IPS-18a (cell line): ENCODE data around the gene BLOC1S1.

ENCODE experiments used
- H3K27ac ChIP-seq: one replicate; pipeline ENCODE4 v1.5.1; 2013; ENCODE audit warnings: low read length
- H3K27me3 ChIP-seq: one replicate; pipeline ENCODE4 v1.6.1; 2013; ENCODE audit warnings: mild to moderate bottlenecking, low read length; ENCODE audit not compliant: control insufficient read depth, insufficient read depth
- H3K36me3 ChIP-seq: one replicate; pipeline ENCODE4 v1.6.1; 2013; ENCODE audit warnings: low read depth, low read length; ENCODE audit not compliant: control insufficient read depth
- H3K4me1 ChIP-seq: one replicate; pipeline ENCODE4 v1.6.1; 2013; ENCODE audit warnings: low read depth, low read length; ENCODE audit not compliant: control insufficient read depth
- H3K4me3 ChIP-seq: one replicate; pipeline ENCODE4 v1.5.1; 2013; ENCODE audit warnings: low read length
- H3K9ac ChIP-seq: one replicate; pipeline ENCODE4 v1.6.1; 2013; ENCODE audit warnings: mild to moderate bottlenecking, low read length, moderate library complexity
- H3K9me3 ChIP-seq: one replicate; pipeline ENCODE4 v1.6.1; 2013; ENCODE audit warnings: low read depth, low read length; ENCODE audit not compliant: control insufficient read depth

Gene BLOC1S1

DNA sequence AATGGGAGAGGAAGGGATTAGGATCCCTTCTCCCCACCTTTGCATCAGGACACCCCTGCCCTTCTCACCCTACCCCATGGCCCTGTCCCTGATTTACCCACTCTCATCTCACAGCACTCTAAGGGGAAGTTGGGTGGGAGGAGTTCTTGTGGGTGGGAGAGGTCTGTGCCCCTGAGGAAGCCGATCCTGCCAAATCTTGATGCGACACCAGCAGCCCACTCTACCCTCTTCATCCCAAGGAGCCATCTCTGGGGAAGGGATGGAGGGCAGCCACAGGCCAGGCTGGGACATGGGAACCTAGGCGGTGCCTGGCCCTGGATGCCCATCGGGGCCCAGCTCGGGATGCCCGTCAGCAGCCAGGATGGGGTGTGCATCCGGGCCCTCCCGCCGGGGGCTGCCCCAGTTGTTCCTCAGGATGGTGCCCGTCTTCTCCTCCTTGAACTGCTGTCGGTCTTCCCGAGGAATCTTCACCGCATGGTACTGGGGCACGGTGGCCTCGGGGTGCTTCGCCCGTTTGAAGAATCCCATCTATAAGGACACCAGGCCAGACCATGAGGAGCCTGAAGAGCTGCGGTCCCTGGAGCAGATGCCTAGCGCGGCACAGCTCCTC lies 31.0 kb upstream of the BLOC1S1 start:
- peaks cover 7% of the 10 kb centered on the region for H3K36me3 ChIP-seq
- peaks cover 11% of the 10 kb centered on the region for H3K4me1 ChIP-seq
- no peak overlapping the region for H3K4me3 ChIP-seq
- H3K27me3 ChIP-seq = no peaks in the 10 kb centered on the region
- no peaks in the 10 kb centered on the region for H3K9me3 ChIP-seq
- no peak overlapping the region for H3K9ac ChIP-seq
- H3K27ac ChIP-seq = no peak overlapping the region

DNA sequence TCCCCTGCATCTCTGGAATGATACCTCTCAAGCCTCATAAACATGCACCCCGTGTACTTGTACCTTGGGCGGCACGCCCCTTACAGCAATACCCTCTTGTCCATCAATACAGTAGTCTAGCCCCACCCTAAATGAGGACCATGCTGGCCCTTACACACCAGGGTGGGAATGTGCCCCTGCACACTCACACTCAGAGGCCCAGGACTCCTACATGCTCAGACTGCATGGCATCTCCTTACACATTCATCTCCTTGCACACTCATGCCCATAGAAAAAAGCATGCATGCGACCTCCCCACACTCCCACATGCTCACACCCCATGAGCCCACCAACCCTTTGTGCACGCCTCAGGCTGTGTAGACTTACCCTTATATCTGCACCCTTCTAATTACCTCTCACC lies 30.2 kb upstream of the BLOC1S1 start:
- Histone ChIP-seq H3K9ac (no peak overlapping the region), H3K4me3 (no peak overlapping the region), H3K27me3 (no peaks in the 10 kb centered on the region), H3K27ac (no peak overlapping the region), H3K4me1 (peaks cover 11% of the 10 kb centered on the region), H3K9me3 (no peaks in the 10 kb centered on the region), H3K36me3 (peaks cover 7% of the 10 kb centered on the region)

DNA sequence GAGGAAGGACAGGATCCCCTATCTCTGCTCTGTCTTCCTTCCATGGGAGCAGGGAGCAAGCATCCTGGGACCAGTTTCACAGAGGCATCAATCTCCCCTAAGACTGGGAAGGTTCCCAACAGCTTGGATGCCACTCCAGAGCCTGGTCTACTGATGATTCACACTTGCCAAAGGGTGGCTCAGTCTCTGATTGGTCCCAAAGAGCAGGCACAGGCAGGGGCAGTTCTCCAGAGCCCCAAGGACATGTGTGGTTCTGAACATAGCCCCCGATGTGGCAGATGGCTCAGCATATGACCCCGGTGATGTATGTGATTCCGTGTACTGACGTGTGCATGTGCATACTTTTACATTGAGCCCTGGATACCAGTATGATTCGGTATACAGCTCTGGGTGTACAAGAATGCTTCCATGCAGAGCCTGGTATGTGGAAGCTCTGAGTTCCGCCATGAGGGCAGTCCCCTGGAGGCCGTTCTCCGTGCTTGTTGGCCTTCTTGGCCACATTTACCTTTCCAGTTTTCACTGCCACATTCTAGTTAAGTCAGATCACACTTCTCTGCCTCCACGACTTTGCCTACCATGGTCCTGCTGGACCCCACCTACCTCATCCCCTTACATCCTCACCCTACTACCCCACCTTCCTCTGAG lies 29.4 kb upstream of the BLOC1S1 start:
- H3K27me3 ChIP-seq = no peaks in the 10 kb centered on the region
- H3K9me3 ChIP-seq = no peaks in the 10 kb centered on the region
- no peak overlapping the region for H3K4me3 ChIP-seq
- no peak overlapping the region for H3K27ac ChIP-seq
- H3K9ac ChIP-seq = no peak overlapping the region
- peaks cover 6% of the 10 kb centered on the region for H3K4me1 ChIP-seq
- H3K36me3 ChIP-seq = peaks cover 7% of the 10 kb centered on the region

DNA sequence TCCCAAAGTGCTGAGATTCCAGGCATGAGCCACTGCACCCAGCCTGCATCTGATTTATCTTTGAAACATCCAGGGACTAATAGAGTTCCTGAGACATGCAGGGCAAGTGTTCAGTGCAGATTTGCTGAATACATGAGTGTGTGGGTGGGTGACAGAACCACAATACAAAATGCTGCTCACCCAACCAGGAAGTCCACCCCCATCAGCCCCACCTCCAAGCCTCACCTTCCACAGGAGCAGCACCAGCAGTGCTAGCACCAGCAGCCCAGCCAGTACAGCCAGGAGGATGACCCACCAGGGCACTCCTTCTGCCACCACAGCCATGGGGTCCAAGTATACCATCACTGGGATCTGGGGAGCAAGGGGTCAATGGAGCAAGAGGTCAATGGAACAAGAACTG lies 28.1 kb upstream of the BLOC1S1 start:
- H3K27me3 ChIP-seq = no peaks in the 10 kb centered on the region
- H3K36me3 ChIP-seq = peaks cover 7% of the 10 kb centered on the region
- H3K9me3 ChIP-seq = no peaks in the 10 kb centered on the region
- no peak overlapping the region for H3K27ac ChIP-seq
- no peaks in the 10 kb centered on the region for H3K4me1 ChIP-seq
- no peak overlapping the region for H3K4me3 ChIP-seq
- no peak overlapping the region for H3K9ac ChIP-seq

DNA sequence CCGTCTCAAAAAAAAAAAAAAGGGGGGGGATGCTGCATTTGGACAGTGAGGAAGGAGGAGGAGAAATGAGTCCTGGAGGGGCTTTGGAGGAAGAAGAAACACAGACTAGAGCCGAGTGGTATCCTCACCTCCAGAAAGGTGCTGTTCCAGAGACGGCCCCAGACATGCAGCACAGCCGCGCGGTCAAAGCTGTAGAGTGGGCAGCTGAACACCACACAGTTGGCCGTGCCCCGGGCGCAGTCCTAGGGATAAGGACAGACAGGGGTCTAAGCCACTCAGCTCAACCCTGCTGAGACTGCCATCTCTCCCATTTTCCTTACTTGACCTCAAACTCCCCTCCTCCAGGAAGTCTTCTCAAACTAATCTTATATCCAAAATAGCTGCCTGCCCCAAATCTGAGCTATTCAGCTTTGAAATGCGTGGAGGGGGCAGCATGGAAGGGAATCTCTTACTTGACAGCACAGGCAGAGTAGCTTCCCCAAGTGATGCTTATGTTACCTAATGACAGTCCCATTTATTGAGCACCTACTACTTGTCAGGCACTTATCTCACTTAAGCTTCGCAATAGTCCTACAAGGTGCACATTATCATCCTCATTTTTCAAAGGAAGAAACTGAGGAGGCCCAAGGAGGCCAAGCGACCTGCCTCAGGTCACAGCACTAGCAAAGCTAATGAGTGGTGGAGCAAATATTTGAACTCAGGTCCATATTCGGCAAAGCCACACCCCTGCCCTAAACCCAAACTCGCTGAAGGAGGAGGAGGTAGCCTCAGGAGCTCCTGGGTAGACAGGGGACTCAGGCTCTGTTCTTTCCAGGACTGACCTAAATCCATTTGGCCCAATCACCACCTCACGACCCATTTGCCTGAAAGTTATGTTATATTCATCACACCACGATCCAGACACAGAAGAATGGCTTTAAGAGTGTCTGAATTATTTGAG lies 26.9 kb upstream of the BLOC1S1 start:
- Histone ChIP-seq H3K36me3 (peaks cover 7% of the 10 kb centered on the region), H3K9ac (no peak overlapping the region), H3K4me1 (no peaks in the 10 kb centered on the region), H3K27ac (no peak overlapping the region), H3K9me3 (no peaks in the 10 kb centered on the region), H3K4me3 (no peak overlapping the region), H3K27me3 (no peaks in the 10 kb centered on the region)

DNA sequence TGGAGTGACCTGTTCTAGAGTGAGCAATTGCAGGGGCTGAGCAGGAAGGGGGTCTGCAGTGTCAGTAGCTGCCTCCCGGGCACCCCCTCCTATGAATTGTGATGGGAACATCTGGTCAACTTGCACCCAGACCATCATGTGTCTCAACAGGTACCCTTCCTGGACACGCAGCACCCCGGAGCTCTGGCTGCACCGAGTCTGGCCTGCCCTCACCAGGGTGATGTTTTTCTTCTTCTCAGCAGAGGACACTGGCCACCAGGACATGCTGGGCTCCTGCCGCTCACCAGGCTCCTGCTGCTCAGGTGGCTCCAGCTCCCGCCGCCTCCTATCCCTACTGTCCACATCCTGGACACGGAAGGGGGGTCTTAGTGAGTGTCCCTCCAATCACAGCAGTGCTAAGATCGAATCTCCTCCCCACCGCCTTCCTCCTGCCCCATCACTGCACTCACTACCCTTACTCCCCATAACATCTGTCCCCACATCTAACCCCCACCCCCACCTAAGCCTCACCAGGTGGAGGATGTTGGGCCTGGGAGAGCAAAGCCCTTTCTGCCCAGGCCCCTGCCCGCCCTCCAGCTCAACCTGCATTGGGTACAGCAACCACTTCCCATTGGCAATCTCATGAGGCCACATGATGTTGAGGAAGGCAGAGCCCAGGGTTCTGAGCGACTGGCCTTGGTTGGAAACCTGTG lies 23.1 kb upstream of the BLOC1S1 start:
- Histone ChIP-seq H3K27ac (no peak overlapping the region), H3K27me3 (no peaks in the 10 kb centered on the region), H3K9ac (no peak overlapping the region), H3K4me3 (no peak overlapping the region), H3K9me3 (no peaks in the 10 kb centered on the region), H3K36me3 (peaks cover 17% of the 10 kb centered on the region), H3K4me1 (no peaks in the 10 kb centered on the region)

DNA sequence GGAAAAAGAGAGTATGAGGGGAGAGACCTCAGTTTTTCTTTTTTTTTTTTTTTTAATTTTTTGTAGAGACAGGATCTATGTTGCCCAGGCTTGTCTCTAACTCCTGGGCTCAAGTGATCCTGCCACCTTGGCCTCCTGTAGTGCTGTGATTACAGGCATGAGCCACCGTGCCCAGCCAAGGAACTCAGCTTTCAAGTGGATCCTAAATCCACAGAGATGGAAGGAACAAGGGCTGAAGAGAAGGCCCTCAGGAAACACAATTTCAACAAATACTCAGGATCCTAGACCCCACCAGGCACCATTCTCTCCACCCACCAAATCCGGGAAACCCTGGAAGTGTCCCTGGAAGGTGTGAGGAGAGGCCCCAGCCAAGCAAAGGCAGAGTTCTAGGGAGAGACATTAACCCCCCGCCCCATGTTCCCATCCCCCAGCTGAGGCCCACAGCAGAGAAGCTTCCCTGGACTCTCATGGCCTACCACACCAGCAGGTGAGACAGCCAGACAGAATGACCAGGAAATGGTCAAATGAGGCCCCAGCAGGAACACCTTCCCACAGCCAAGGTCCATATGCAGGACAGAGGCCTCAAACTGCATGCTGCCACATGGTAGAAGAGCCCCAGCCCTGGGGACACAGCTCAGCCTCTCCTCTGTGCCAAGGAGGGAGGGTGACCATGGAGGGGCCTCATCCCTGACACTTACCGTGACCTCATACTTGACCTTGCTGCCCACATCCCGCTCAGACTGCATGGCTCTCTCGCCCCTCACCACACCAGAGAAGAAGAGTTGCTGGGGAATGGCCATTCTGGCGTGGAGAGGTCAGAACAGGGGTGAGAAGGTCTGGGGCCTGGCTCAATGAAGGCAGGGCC lies 22.3 kb upstream of the BLOC1S1 start:
- Histone ChIP-seq H3K36me3 (peaks cover 14% of the 10 kb centered on the region), H3K9me3 (no peaks in the 10 kb centered on the region), H3K4me1 (no peaks in the 10 kb centered on the region), H3K4me3 (no peak overlapping the region), H3K27ac (no peak overlapping the region), H3K9ac (no peak overlapping the region), H3K27me3 (no peaks in the 10 kb centered on the region)

DNA sequence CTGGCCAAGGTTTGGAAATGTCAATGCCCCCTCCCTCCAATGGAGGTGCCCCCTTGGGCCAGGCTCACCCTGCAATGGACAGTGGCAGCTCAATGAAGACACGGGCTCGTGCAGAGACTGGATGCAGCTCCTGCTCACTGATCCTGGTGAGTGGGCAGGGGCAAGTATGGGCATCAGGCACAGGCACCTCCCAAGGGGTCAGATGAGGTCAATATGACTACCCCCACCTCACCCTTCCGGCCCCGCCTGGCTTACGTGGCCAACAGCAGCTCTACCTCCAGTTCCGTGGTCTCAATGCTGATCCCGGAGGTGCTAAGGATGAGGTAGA lies 21.7 kb upstream of the BLOC1S1 start:
- H3K27me3 ChIP-seq = no peaks in the 10 kb centered on the region
- no peak overlapping the region for H3K27ac ChIP-seq
- H3K4me3 ChIP-seq = no peak overlapping the region
- no peaks in the 10 kb centered on the region for H3K4me1 ChIP-seq
- no peak overlapping the region for H3K9ac ChIP-seq
- H3K36me3 ChIP-seq = peaks cover 14% of the 10 kb centered on the region
- H3K9me3 ChIP-seq = no peaks in the 10 kb centered on the region

DNA sequence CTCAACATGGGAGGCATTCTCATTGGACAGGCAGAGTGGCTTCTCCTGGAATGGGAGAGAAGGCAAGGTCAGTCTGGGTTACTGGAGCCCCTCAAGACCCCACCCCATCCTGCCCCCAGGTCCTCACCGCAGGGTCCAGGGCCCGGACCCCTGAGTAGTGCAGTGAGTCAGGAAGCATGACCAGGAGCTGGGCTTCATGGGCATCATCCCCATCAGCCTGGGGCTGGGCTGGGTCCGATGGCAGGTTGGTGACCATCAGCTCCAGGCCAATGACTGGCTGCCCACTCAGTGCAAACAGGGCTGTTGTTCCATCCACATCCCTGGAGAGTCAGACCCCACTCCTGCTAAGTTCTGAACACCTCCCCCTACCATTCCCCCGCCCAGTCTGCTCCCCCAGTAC lies 21.2 kb upstream of the BLOC1S1 start:
- no peaks in the 10 kb centered on the region for H3K4me1 ChIP-seq
- H3K27ac ChIP-seq = no peak overlapping the region
- H3K9me3 ChIP-seq = no peaks in the 10 kb centered on the region
- no peak overlapping the region for H3K4me3 ChIP-seq
- no peaks in the 10 kb centered on the region for H3K27me3 ChIP-seq
- H3K36me3 ChIP-seq = peaks cover 14% of the 10 kb centered on the region
- no peak overlapping the region for H3K9ac ChIP-seq

DNA sequence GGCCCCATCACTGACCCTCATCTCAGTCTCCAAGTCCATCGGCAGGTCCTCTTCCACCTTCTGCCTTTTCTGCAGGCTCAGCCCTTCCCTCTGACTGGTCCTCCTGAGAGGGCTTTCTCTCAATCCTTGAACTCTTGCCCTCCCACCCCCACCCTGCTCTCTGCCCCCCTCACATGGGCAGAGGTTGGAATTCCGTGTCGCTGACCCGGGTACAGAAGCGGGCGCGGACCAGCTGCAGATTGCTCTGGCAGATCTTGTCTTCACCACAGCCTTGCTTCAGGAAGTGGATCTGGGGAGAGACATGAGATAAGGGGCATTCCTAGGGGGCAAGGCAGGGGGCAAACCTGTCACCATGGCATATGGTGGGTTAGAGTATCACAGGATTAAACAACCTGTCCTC lies 20.5 kb upstream of the BLOC1S1 start:
- Histone ChIP-seq H3K4me3 (no peak overlapping the region), H3K27me3 (no peaks in the 10 kb centered on the region), H3K36me3 (peaks cover 14% of the 10 kb centered on the region), H3K9me3 (no peaks in the 10 kb centered on the region), H3K4me1 (no peaks in the 10 kb centered on the region), H3K9ac (no peak overlapping the region), H3K27ac (no peak overlapping the region)

DNA sequence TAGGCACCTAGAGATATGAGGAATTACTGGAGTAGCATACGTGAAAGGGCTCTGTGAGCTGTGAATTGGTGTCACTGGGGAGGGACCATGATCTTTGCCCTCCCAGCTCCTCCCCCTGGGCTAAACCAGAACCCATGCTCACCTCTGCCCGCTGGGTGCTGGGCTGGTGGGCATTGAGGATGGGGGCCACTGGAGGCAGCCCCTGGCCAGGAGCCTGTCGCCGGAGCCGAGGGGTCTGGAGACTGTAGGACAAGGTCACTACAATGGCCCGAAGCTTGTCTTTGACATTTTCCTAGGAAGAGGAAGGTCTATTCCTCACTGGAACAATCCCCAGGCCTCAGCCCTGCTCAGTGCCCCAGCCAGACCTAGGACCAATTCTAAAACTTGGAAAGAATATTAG lies 19.7 kb upstream of the BLOC1S1 start:
- H3K4me1 ChIP-seq = no peaks in the 10 kb centered on the region
- H3K9ac ChIP-seq = no peak overlapping the region
- no peak overlapping the region for H3K27ac ChIP-seq
- no peak overlapping the region for H3K4me3 ChIP-seq
- no peaks in the 10 kb centered on the region for H3K9me3 ChIP-seq
- peaks cover 14% of the 10 kb centered on the region for H3K36me3 ChIP-seq
- H3K27me3 ChIP-seq = no peaks in the 10 kb centered on the region
